Progenitor cell of endocrine pancreas (in vitro differentiated cells): Measurements from ENCODE around the gene MPPED1. TPM values are rescaled to one million over a fixed set of nuclear protein-coding genes. Genes with fewer than 3 reads are reported as not detected.

ENCODE experiments used
- DNase-seq: peaks from one replicate; pipeline ENCODE4 v3.0.0; 2021; ENCODE audit warnings: low spot score; ENCODE audit not compliant: unreplicated experiment
- H3K27ac Mint-ChIP-seq: 2 replicates; pipeline ENCODE4 v1.8.0; 2021; ENCODE audit warnings: mild to moderate bottlenecking, moderate library complexity, mixed read lengths
- H3K27me3 Mint-ChIP-seq: 2 replicates; pipeline ENCODE4 v1.8.0; 2021; ENCODE audit warnings: mixed read lengths
- H3K36me3 Mint-ChIP-seq: 2 replicates; pipeline ENCODE4 v1.8.0; 2022; ENCODE audit warnings: mixed read lengths; ENCODE audit not compliant: insufficient read depth
- H3K4me1 Mint-ChIP-seq: 2 replicates; pipeline ENCODE4 v1.8.0; 2021; ENCODE audit warnings: low read depth, mixed read lengths
- H3K4me3 Mint-ChIP-seq: 2 replicates; pipeline ENCODE4 v1.8.0; 2021; ENCODE audit warnings: low read depth, mild to moderate bottlenecking, moderate library complexity, mixed read lengths
- H3K9me3 Mint-ChIP-seq: 2 replicates; pipeline ENCODE4 v1.8.0; 2021; ENCODE audit warnings: low read depth, mixed read lengths
- CTCF ChIP-seq: fragments of 200-600 bp; sonication (generic); IDR thresholded peaks from one replicate; pipeline ENCODE4 v1.5.0; 2021; ENCODE audit warnings: antibody characterized with exemption, mild to moderate bottlenecking; ENCODE audit not compliant: unreplicated experiment
- total RNA-seq: library from RNA; stranded (reverse); gene quantifications from 2 replicates; pipeline ENCODE4 v1.2.1, GENCODE V29; 2021

MPPED1 gene
- total RNA-seq, 1 donor from 2014 or later, result 0.96 TPM

- no peak for DNase-seq
- H3K36me3 Mint-ChIP-seq, result no peaks in the 10 kb centered on the region
- no peak overlapping the region for H3K4me3 Mint-ChIP-seq
- peaks cover 8% of the 10 kb centered on the region for H3K27me3 Mint-ChIP-seq
- no peak overlapping the region for H3K27ac Mint-ChIP-seq
- no peak for TF ChIP-seq CTCF
- H3K4me1 Mint-ChIP-seq, result no peaks in the 10 kb centered on the region
- no peaks in the 10 kb centered on the region for H3K9me3 Mint-ChIP-seq
Measured at GRCh38 chr22:43488937-43489336, 77.1 kb downstream of the MPPED1 start.

GRCh38 chr22:43490311-43490710, 78.5 kb downstream of the MPPED1 start:
- Mint-ChIP-seq H3K36me3 (no peaks in the 10 kb centered on the region), H3K4me1 (no peaks in the 10 kb centered on the region), H3K27ac (no peak overlapping the region), H3K9me3 (no peaks in the 10 kb centered on the region), H3K4me3 (no peak overlapping the region), H3K27me3 (peaks cover 8% of the 10 kb centered on the region)
- DNase-seq, result no peak
- no peak for TF ChIP-seq CTCF

- TF ChIP-seq CTCF, result no peak
- H3K4me1 Mint-ChIP-seq, result no peaks in the 10 kb centered on the region
- DNase-seq, result no peak
- H3K36me3 Mint-ChIP-seq, result no peaks in the 10 kb centered on the region
- no peak overlapping the region for H3K4me3 Mint-ChIP-seq
- no peak overlapping the region for H3K27ac Mint-ChIP-seq
- no peaks in the 10 kb centered on the region for H3K9me3 Mint-ChIP-seq
- peaks cover 8% of the 10 kb centered on the region for H3K27me3 Mint-ChIP-seq
Measured at GRCh38 chr22:43491177-43491576, 79.4 kb downstream of the MPPED1 start.

- no peak for DNase-seq
- no peaks in the 10 kb centered on the region for H3K9me3 Mint-ChIP-seq
Measured at GRCh38 chr22:43491737-43492136, 79.9 kb downstream of the MPPED1 start.

GRCh38 chr22:43493297-43493696, 81.5 kb downstream of the MPPED1 start:
- Mint-ChIP-seq H3K27me3 (no peaks in the 10 kb centered on the region), H3K27ac (no peak overlapping the region)

More at GRCh38 chr22:43491737-43492136, 79.9 kb downstream of the MPPED1 start:
- Mint-ChIP-seq H3K36me3 (no peaks in the 10 kb centered on the region), H3K27me3 (peaks cover 7% of the 10 kb centered on the region), H3K4me1 (no peaks in the 10 kb centered on the region), H3K27ac (no peak overlapping the region), H3K4me3 (no peak overlapping the region)
- TF ChIP-seq CTCF, result no peak

More at GRCh38 chr22:43493297-43493696, 81.5 kb downstream of the MPPED1 start:
- no peak overlapping the region for H3K4me3 Mint-ChIP-seq
- H3K4me1 Mint-ChIP-seq, result no peaks in the 10 kb centered on the region
- no peak for DNase-seq
- no peaks in the 10 kb centered on the region for H3K36me3 Mint-ChIP-seq
- no peak for TF ChIP-seq CTCF
- H3K9me3 Mint-ChIP-seq, result no peaks in the 10 kb centered on the region
